ENCODE measurements around the gene CFAP46. TPM values are rescaled to one million over a fixed set of nuclear protein-coding genes. Genes with fewer than 3 reads are reported as not detected.

CFAP46 gene
- total and polyA plus RNA-seq, 2 experiments from 2014 or later = 2.2 to 2.4 TPM

- Histone ChIP-seq H3K9me3 (ENCODE audit: low read depth) (no peaks in the 10 kb centered on the region), H3K27ac (no peak overlapping the region), H3K79me2 (no peaks in the 10 kb centered on the region), H3K4me3 (no peak overlapping the region), H4K20me1 (ENCODE audit: insufficient read depth, poor library complexity, severe bottlenecking) (no peaks in the 10 kb centered on the region), H3K27me3 (peaks cover 7% of the 10 kb centered on the region), H3K4me1 (ENCODE audit: insufficient read depth) (peaks cover 8% of the 10 kb centered on the region), H3K36me3 (replicated peaks; ENCODE audit: insufficient read depth, low read depth) (no peaks in the 10 kb centered on the region), H3K4me2 (no peak overlapping the region), H3K9me2 (replicated peaks; ENCODE audit: insufficient read depth) (no peaks in the 10 kb centered on the region), H2AFZ (no peak overlapping the region)
- DNase-seq (ENCODE audit: low spot score) = no peak
- 81% methylated on average over 14 of the region's 14 CpGs for WGBS (ENCODE audit: low lambda C conversion rate, missing lambda C conversion rate)
- TF ChIP-seq EZH2 (IDR thresholded peaks at IDR 0.05; ENCODE audit: borderline replicate concordance) (no peak), CTCF (IDR thresholded peaks at IDR 0.05; ENCODE audit: poor library complexity) (no peak), EZH2phosphoT487 (IDR thresholded peaks at IDR 0.05; ENCODE audit: low read depth, severe bottlenecking, unreplicated experiment) (no peak)
Observed at GRCh38 chr10:132986978-132987377, 44.6 kb upstream of the CFAP46 start.

DNA sequence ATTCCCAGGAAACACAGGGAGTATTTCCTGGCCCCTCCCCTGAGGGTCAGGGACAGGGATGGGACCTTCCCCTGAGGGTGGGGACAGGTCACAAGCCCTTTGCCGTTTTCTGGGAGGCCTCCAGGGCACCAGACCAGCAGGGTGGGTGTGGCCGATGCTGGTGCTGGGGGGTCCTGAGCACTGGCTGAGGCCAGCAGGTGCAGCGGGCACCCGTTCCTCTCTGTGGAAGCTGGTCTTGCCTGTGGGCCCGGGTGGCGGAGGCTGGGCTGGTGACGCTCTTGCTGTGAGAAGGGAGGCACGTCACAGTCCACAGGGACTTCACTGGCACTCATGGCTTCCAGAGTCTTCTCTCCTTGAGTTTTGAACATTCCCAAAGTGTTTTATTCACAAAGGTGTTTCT lies 44.2 kb upstream of the CFAP46 start:
- Histone ChIP-seq H3K36me3 (replicated peaks; ENCODE audit: insufficient read depth, low read depth) (no peaks in the 10 kb centered on the region), H3K9me2 (replicated peaks; ENCODE audit: insufficient read depth) (no peaks in the 10 kb centered on the region), H3K27me3 (peaks cover 7% of the 10 kb centered on the region), H3K79me2 (no peaks in the 10 kb centered on the region), H3K4me2 (no peak overlapping the region), H2AFZ (no peak overlapping the region), H3K4me1 (ENCODE audit: insufficient read depth) (peaks cover 6% of the 10 kb centered on the region), H3K27ac (no peak overlapping the region), H3K9me3 (ENCODE audit: low read depth) (no peaks in the 10 kb centered on the region), H3K4me3 (no peak overlapping the region), H4K20me1 (ENCODE audit: insufficient read depth, poor library complexity, severe bottlenecking) (no peaks in the 10 kb centered on the region)
- DNase-seq (ENCODE audit: low spot score) = no peak
- WGBS (ENCODE audit: low lambda C conversion rate, missing lambda C conversion rate) = 97% methylated on average over 8 of the region's 8 CpGs
- TF ChIP-seq EZH2 (IDR thresholded peaks at IDR 0.05; ENCODE audit: borderline replicate concordance) = no peak
- no peak for TF ChIP-seq CTCF (IDR thresholded peaks at IDR 0.05; ENCODE audit: poor library complexity)
- TF ChIP-seq EZH2phosphoT487 (IDR thresholded peaks at IDR 0.05; ENCODE audit: low read depth, severe bottlenecking, unreplicated experiment) = no peak

- no peaks in the 10 kb centered on the region for H3K79me2 ChIP-seq
- H3K4me3 ChIP-seq = no peak overlapping the region
- no peaks in the 10 kb centered on the region for H3K36me3 ChIP-seq (replicated peaks; ENCODE audit: insufficient read depth, low read depth)
- H3K27ac ChIP-seq = no peak overlapping the region
- H3K4me1 ChIP-seq (ENCODE audit: insufficient read depth) = peaks cover 1% of the 10 kb centered on the region
- H4K20me1 ChIP-seq (ENCODE audit: insufficient read depth, poor library complexity, severe bottlenecking) = no peaks in the 10 kb centered on the region
- no peaks in the 10 kb centered on the region for H3K9me3 ChIP-seq (ENCODE audit: low read depth)
- DNase-seq (ENCODE audit: low spot score) = no peak
- TF ChIP-seq CTCF (IDR thresholded peaks at IDR 0.05; ENCODE audit: poor library complexity) (no peak), EZH2 (IDR thresholded peaks at IDR 0.05; ENCODE audit: borderline replicate concordance) (no peak), EZH2phosphoT487 (IDR thresholded peaks at IDR 0.05; ENCODE audit: low read depth, severe bottlenecking, unreplicated experiment) (no peak)
- WGBS (ENCODE audit: low lambda C conversion rate, missing lambda C conversion rate) = 95% methylated on average over 8 of the region's 8 CpGs
- no peak overlapping the region for H3K4me2 ChIP-seq
- peaks cover 7% of the 10 kb centered on the region for H3K27me3 ChIP-seq
- H2AFZ ChIP-seq = no peak overlapping the region
- no peaks in the 10 kb centered on the region for H3K9me2 ChIP-seq (replicated peaks; ENCODE audit: insufficient read depth)
Observed at GRCh38 chr10:132986076-132986475, 43.7 kb upstream of the CFAP46 start.

DNA sequence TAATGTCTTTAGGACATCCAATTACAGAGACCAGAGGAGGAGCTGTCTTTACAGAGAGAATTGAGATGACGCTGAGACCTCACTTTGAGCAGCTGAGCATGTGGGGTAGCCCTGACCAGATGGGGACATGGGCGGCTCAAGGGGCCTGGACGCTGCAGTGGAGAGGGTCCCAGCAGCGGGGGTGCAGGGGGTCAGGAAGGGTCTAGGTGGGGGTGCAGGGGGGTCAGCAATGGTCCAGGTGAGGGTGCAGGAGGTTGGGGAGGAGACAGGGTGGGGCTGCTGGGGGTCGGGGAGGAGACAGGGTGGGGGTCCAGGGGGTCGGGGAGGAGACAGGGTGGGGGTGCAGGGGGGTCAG lies 43.2 kb upstream of the CFAP46 start:
- 97% methylated on average over 4 of the region's 6 CpGs for WGBS (ENCODE audit: low lambda C conversion rate, missing lambda C conversion rate)
- H3K36me3 ChIP-seq (replicated peaks; ENCODE audit: insufficient read depth, low read depth) = no peaks in the 10 kb centered on the region
- H3K27me3 ChIP-seq = peaks cover 7% of the 10 kb centered on the region
- no peaks in the 10 kb centered on the region for H3K79me2 ChIP-seq
- H3K9me2 ChIP-seq (replicated peaks; ENCODE audit: insufficient read depth) = no peaks in the 10 kb centered on the region
- no peak overlapping the region for H3K4me2 ChIP-seq
- H2AFZ ChIP-seq = no peak overlapping the region
- TF ChIP-seq CTCF (IDR thresholded peaks at IDR 0.05; ENCODE audit: poor library complexity) = no peak
- no peak for TF ChIP-seq EZH2phosphoT487 (IDR thresholded peaks at IDR 0.05; ENCODE audit: low read depth, severe bottlenecking, unreplicated experiment)
- no peak for TF ChIP-seq EZH2 (IDR thresholded peaks at IDR 0.05; ENCODE audit: borderline replicate concordance)
- DNase-seq (ENCODE audit: low spot score) = no peak
- no peak overlapping the region for H3K4me3 ChIP-seq
- no peak overlapping the region for H3K27ac ChIP-seq
- H3K9me3 ChIP-seq (ENCODE audit: low read depth) = no peaks in the 10 kb centered on the region
- H4K20me1 ChIP-seq (ENCODE audit: insufficient read depth, poor library complexity, severe bottlenecking) = no peaks in the 10 kb centered on the region
- H3K4me1 ChIP-seq (ENCODE audit: insufficient read depth) = no peaks in the 10 kb centered on the region

All from hepatocyte (in vitro differentiated cells).